ENCODE results near the gene KRTAP22-1.

The KRTAP22-1 gene

GRCh38 chr21:30600787-30601186 is at the start of gene KRTAP22-1:
TSS of gene KRTAP22-1 (plus strand) at chr21:30601087.
- DNase-seq, result no peak

GRCh38 chr21:30552782-30553181 is 48.1 kb upstream of the KRTAP22-1 start:
- DNase-seq, result no peak

- no peak for DNase-seq
Observed at GRCh38 chr21:30555095-30555494, 45.8 kb upstream of the KRTAP22-1 start.

DNA sequence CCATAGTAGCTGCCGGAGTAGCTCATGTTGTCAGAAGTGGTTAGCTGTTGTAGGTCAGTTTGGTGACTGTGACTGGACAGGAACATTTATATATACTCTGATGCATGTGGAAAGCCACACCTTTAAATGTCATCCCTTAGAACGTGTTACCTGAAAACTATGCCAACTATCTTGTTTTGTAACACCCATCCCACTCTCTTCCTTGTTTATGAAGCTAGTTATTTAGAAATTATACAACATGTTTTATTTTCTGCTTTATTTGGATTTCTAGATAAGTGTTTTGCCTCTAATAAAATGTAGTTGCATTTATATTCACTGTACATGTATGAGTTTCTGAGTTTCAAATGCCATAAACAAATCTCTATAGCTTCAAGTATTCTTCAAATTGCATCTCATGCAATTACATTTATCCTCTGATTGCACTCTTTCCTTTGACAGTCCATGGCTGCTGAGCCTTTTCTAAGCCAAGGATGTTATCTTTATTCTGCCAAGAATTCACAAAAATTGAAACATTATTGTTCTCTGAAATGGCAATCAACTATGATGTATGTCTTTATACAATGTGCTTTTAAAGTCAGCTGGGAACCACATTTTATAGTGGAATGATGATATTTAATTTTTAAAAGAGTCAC is 39.5 kb upstream of the KRTAP22-1 start, which contains the start of gene KRTAP19-7:
TSS of gene KRTAP19-7 (minus strand) at position 51 of the 632 bp plus-strand sequence. CDS start at position 26, 25 bp downstream.
- no peak for DNase-seq

DNA sequence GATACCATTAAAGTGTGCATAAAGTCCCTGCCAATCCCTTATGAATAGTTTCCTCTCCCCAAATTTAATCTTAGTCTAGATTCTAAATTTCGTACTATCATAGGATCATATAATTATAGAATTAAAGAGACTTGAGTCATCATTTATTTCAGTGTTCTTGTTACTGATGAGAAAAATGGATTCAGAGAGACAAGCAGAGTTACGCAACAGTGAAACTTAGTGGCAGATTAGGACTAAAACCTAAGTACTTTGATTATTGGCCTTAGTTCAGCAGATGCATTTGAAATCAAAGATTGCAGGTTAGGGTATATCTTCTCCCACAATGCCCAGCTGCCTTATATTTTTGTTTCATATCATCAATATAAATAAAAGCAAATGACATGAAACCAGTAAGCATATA is 38.9 kb upstream of the KRTAP22-1 start:
- DNase-seq, result no peak

DNA sequence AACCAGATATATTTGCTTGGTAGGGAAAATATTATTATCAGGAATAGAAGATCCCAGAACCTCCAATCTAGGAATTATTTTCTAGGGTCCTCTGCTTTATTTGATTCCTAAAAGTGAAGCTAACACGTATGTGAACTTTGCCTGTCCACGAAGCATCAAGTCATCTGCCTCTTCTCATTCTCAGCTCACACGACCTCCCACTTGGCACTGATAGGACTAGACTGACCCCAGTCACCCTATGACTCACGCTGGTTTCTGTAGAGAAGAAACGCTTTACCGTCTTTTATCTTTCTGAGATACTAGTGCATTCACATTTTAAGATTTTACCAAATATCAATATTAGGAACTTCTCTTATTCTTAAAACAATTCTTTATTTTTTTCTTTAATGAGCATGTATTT is 37.8 kb upstream of the KRTAP22-1 start:
- no peak for DNase-seq

DNA sequence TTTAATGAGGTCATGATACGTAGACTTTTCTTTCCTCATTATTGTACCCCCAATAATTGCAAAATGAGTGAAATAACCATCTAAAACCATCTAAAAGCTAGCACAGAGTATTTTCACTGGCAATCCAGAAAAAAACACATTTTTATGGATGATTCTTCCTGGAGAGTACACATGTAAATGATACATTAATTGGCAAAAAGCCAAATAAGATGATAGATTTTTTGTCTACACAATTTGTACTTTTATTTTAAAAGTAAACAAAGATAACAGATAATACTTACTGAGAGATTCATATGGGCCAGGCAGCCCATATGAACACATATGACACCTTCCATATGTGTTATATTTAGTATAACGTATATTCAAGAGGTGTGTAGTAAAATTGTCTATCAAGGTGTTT is 37.3 kb upstream of the KRTAP22-1 start:
- DNase-seq, result no peak

GRCh38 chr21:30567617-30568016 is 33.3 kb upstream of the KRTAP22-1 start:
- no peak for DNase-seq

GRCh38 chr21:30577766-30578165 is 23.1 kb upstream of the KRTAP22-1 start:
- no peak for DNase-seq

DNA sequence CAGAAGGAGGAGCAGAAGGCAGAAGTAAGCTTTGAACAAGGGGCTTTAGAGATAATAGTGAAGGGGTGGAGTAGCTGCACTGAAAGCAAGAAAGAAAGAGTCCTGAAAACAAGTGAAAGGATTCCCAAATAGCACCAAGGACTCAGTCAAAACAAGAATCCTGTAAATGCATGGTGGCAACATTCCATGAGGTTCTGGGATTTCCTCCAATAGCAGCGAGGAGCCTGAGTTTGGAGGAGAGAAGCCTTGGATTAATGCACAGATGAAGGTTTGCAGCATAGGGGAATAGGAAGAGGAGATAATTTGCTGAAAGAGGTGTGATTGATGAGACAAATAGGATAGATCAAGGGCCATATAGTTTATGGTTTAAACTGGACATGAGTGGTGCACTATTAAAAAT is 21.5 kb upstream of the KRTAP22-1 start:
- no peak for DNase-seq

DNA sequence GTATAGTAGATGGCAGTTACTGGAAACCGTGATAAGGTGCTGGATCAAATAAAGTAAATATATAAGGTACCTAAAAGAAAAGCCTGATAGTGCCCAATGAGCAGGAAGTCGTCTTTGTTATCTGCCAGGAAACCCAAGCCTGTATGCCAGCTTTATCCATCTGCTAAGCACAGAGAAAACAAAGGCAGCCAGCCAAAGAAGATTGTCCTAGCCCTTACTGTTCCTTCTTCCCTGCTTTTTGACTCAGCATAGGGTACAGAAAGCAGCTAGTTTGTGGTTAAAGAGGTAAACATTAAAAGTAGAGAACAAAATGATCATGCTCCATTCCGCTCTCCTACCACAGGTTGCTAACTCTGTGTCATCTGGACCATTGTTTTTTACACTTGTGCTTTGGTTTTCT is 20.8 kb upstream of the KRTAP22-1 start:
- DNase-seq, result no peak

GRCh38 chr21:30582870-30583269 is 18.0 kb upstream of the KRTAP22-1 start:
- no peak for DNase-seq

- no peak for DNase-seq
Observed at GRCh38 chr21:30590297-30590696, 10.6 kb upstream of the KRTAP22-1 start, which contains the start of gene KRTAP22-2. TSS of gene KRTAP22-2 (minus strand) at chr21:30590397.

DNA sequence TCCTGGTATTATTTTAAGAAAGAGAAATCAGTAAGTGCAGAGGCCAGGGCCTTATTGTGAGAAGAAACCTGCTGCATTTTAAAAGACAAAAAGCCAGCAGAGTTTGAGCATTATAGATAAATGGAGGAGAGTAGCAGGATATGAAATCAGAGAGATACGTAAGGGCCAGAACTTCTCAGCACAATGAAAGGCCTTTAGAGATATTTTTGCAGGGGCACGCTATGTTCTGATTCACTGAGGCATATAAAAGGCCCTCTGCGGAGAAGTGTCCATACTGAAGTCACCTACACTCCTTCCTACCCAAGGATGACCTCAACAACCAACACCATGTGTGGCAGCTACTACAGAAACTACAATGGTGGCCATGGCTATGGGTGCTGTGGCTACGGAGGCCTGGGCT is 8.7 kb upstream of the KRTAP22-1 start, which contains the start of gene KRTAP6-3:
TSS of gene KRTAP6-3 (plus strand) at position 301 of the 400 bp plus-strand sequence. CDS start at position 307, 6 bp downstream.
- DNase-seq, result no peak

- DNase-seq, result no peak
Observed at GRCh38 chr21:30598802-30599201, 2.1 kb upstream of the KRTAP22-1 start, which contains the start of gene KRTAP6-2. TSS of gene KRTAP6-2 (minus strand) at chr21:30598902. CDS start at chr21:30598874, 28 bp downstream.

DNA sequence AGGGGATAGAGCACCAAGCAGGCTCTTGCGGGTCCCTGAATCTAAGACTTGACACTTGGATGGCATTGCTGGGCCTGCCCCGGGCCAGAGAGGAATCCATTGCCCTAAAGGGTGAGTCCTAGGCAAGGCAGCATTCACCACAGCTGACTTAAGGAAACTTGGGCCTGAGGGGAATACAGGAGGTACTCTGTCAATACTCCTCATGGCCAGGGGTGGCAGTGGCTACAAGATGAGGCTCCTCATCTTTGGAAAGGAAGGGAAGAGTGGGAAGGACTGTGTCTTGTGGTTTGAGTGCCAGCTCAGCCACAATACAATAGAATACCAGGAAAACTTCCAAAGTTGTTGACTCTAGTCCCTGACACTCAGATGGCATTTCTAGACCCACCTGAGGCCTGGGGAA is 5.1 kb downstream of the KRTAP22-1 start:
- no peak for DNase-seq

GRCh38 chr21:30612132-30612531 is 11.2 kb downstream of the KRTAP22-1 start:
- DNase-seq, result no peak

- DNase-seq, result no peak
Observed at GRCh38 chr21:30613836-30614235, 12.9 kb downstream of the KRTAP22-1 start, which contains the start of gene KRTAP6-1. TSS of gene KRTAP6-1 (minus strand) at chr21:30613930. CDS start at chr21:30613904, 26 bp downstream.

DNA sequence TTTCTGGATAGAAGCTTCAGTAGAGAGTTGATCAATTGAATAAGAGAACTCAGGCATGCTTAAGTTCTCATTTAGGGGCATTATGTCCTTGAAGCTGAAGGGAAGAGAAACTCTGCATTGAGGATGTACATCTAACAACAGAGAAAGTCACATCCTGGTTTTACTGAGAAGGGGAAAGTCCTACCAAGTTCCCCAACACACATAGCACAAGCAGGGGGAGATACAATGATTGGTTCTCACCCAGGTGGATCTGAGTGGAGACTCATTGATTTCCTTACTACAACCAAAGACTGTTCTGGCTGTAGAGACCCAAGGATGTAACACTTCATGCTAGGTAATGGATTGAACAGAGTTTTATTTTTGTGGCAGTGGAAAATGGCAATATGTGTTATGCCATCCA is 14.3 kb downstream of the KRTAP22-1 start:
- DNase-seq, result no peak

GRCh38 chr21:30616125-30616524 is 15.2 kb downstream of the KRTAP22-1 start, which contains the start of gene KRTAP20-1:
TSS of gene KRTAP20-1 (plus strand) at chr21:30616425. CDS start at chr21:30616455, 30 bp downstream.
- DNase-seq, result no peak

DNA sequence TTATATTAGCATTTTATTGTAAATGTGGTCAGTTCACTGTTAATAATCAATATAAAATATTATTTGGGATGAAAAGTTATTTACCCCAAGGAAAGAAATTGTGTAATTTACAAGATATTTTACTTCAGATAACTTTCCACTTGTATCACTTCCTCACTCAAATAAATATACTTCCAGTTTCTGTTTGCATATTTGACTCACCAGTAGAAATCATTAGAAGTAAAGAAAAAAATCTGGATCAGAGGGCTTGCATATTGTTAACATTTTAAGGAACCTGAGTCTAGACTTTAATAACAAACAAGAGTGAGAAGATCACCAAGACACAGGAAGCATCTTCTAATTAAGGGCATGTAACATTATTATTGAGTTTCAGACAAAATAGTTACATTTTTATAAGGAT is 19.2 kb downstream of the KRTAP22-1 start:
- DNase-seq, result no peak

GRCh38 chr21:30620522-30620921 is 19.6 kb downstream of the KRTAP22-1 start, which contains the start of gene KRTAP20-4:
TSS of gene KRTAP20-4 (plus strand) at chr21:30620627.
- DNase-seq, result no peak

DNA sequence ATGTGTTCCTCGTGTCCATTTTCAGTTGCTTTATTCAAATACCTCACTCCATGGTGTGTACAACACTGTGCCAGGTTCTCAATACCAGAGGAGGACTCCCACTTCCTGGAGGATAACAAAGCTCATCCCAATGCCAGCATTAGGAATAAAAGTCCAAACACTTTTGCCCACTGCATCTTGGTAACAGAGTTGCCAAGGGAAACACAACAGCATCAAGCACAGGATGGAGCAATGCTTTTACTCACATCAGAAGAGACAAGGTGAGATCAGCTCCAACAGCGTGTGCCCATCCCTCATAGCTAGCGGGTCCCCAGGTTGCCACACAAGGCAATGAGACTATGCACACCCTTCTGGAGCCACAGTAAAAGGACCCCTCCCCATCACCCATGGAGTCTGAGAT is 22.5 kb downstream of the KRTAP22-1 start:
- no peak for DNase-seq

DNA sequence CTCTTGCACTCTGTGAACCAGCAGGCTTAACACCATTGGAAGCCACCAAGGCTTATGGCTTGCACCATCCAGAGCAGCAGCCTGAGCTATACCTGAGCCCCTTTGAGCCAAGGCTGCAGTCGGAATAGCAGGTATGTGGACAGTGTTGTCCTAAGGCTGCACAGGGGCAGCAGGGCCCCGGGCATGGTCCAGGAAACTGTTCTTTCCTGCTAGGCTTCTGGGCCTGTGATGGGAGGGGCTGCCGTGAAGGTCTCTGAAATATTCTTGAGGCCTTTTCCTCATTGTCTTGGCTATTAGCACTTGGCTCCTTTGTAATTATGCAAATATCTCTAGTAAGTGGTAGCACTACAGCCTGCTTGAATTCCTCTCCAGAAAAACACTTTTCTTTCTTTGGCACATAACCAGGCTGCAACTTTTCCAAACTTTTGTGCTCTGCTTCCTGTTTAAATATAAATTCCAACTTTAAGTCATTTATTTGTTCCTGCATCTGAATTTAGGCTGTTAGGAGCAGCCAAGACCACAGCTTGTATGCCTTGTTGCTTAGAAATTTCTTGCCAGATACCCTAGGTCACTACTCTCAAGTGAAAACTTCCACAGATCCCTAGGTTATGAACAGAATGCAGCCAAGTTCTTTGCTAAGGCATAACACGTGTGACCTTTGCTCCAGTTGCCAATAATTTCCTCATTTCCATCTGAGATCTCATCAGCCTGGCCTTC is 24.7 kb downstream of the KRTAP22-1 start:
- no peak for DNase-seq

All from stimulated activated CD4-positive, alpha-beta T cell treated with anti-CD3 and anti-CD28 coated beads, Interleukin-4, amount 100 ng/mL, for 1 hour (primary cell).